Measurements from ENCODE around the gene ADM. TPM values are rescaled to one million over a fixed set of nuclear protein-coding genes. Genes with fewer than 3 reads are reported as not detected.

The ADM gene
- total and polyA plus RNA-seq, 2 donors (not counting 3 experiments of a cell fraction or from before 2014, with no cell fraction given) = 45.3 to 55.5 TPM

GRCh38 chr11:10315083-10315482 is 10.2 kb downstream of the ADM start:
- Histone ChIP-seq H3K4me3 (replicated peaks in 1 of 3; ENCODE audit: insufficient read depth in 1 of 3, low read depth in 1 of 3, low read length in 3 of 3) (no peak overlapping the region), H3K4me1 (ENCODE audit: control insufficient read depth, extremely low read depth, insufficient read depth, low read length) (no peaks in the 10 kb centered on the region), H3K79me2 (ENCODE audit: control insufficient read depth, insufficient read depth, low read length) (no peaks in the 10 kb centered on the region), H3K9me1 (replicated peaks; ENCODE audit: control insufficient read depth, extremely low read depth, insufficient read depth, low read length) (no peaks in the 10 kb centered on the region), H3K36me3 (ENCODE audit: control insufficient read depth in 2 of 2, extremely low read depth in 1 of 2, insufficient read depth in 2 of 2, low read length in 2 of 2) (no peaks in the 10 kb centered on the region), H2AFZ (ENCODE audit: low read depth, low read length) (no peak overlapping the region), H3K9ac (replicated peaks; ENCODE audit: extremely low read depth, insufficient read depth, low read length) (no peak overlapping the region), H3K4me2 (ENCODE audit: insufficient read depth, low read length) (no peak overlapping the region), H3K27ac (ENCODE audit: insufficient read depth, low read depth, low read length) (no peak overlapping the region), H4K20me1 (replicated peaks; ENCODE audit: control insufficient read depth, extremely low read depth, insufficient read depth, low read length) (no peaks in the 10 kb centered on the region), H3K27me3 (ENCODE audit: control insufficient read depth in 2 of 2, insufficient read depth in 2 of 2, low read length in 2 of 2) (no peaks in the 10 kb centered on the region), H3K9me3 (replicated peaks; ENCODE audit: control insufficient read depth, insufficient read depth, low read length) (no peaks in the 10 kb centered on the region)
- DNase-seq (ENCODE audit: low read depth, low spot score) (no peak), FAIRE-seq (no peak)
- POLR2A ChIA-PET = interaction anchor here (1.7 kb wide), 1 partner anchor 10 kb away, joined by 7 read pairs; the partner anchor contains the start of gene ADM
- no peak for TF ChIP-seq CTCF (IDR thresholded peaks at IDR 0.05; ENCODE audit: extremely low read depth in 1 of 2, insufficient read depth in 1 of 2, low read depth in 1 of 2, low read length in 2 of 2)
- no peak for TF ChIP-seq JUN (IDR thresholded peaks at IDR 0.05; ENCODE audit: borderline replicate concordance, insufficient read depth, insufficient read length, low read depth)
- TF ChIP-seq FOS (IDR thresholded peaks at IDR 0.05; ENCODE audit: borderline replicate concordance, insufficient read depth, low read length) = no peak
- no peak for TF ChIP-seq POLR2AphosphoS5 (IDR thresholded peaks at IDR 0.05; ENCODE audit: insufficient read depth, low read depth, low read length)
- no peak for TF ChIP-seq MAX (IDR thresholded peaks at IDR 0.05; ENCODE audit: insufficient read depth, insufficient read length)
- TF ChIP-seq POLR2A (IDR thresholded peaks at IDR 0.05; ENCODE audit: low read depth, low read length) = no peak
- TF ChIP-seq GATA2 (IDR thresholded peaks at IDR 0.05; ENCODE audit: insufficient read depth, insufficient read length, low read depth, low read length) = no peak
- no peak for TF ChIP-seq EZH2 (IDR thresholded peaks at IDR 0.05; ENCODE audit: borderline replicate concordance, low read depth, low read length, severe bottlenecking)
- TF ChIP-seq MYC (IDR thresholded peaks at IDR 0.05; ENCODE audit: low read depth, low read length) = no peak
- intact Hi-C loops (cut with micrococcal nuclease) = no loop called here
- dilution Hi-C loops (cut with MboI; ENCODE audit: extremely low pct_ligation_motif_present, low sequenced_read_pairs) = no loop called here
- no TSS peak for BruUV-seq (replicated peaks)
- CTCF ChIA-PET = interaction anchor here (1.1 to 3.3 kb wide), 8 partner anchors 9 to 91 kb away, joined by 3 to 19 read pairs (median 4); no protein-coding TSS in a partner anchor

All from endothelial cell of umbilical vein (primary cell).